HG03442 (cell line): Measurements from ENCODE around the gene MSL1.
A peak's percentile ranks its signal among the peaks of the same experiment; 100 is the strongest.

Source experiments
- ATAC-seq: cut with Tn5 transposase; IDR thresholded peaks from one replicate; pipeline ENCODE4 v1.9.1; 2021; ENCODE audit warnings: mild to moderate bottlenecking, moderate library complexity; ENCODE audit not compliant: unreplicated experiment

MSL1 gene

GRCh38 chr17:40173778-40174135 is 52.0 kb downstream of the MSL1 start:
- ATAC-seq: no peak

DNA sequence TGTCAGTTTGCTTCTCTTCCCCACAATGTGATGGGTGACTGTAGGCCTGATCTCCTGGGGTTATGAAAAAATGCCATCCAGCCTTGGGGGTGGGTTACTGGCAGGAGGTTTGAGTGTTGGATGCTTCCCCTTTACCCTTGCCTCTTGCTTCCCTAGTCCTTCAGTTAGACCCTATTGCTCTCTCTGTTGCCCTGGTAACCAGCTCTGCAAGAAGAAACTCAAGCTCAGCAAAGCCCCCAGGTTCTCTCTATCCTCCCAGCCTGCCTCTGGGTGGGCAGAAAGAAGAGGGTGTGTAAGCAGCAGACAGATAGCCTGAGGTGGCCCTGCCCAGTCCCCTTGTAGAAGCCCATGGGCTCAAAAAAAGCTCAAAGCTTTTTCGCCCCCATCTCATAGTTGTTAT is 52.7 kb downstream of the MSL1 start:
- ATAC-seq: no peak

GRCh38 chr17:40175928-40176753 is 54.4 kb downstream of the MSL1 start:
- no peak for ATAC-seq

DNA sequence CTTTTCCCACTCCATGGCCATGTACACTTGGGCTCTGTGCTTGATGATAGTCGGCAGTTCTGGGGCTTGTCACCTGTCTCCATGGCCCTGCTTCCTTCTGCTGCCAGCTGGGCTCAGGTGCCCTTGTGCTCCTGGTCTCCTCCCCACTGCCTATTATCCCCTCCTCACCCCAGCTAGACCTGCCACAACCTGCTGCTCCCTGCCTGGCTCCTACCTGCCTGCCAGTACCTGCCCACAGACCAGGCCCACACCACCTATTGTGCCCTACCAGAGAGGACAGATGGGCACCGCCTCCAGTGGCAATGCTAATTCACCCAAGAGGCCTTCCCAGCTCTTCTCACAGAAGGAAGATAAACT is 55.0 kb downstream of the MSL1 start:
- no peak for ATAC-seq

DNA sequence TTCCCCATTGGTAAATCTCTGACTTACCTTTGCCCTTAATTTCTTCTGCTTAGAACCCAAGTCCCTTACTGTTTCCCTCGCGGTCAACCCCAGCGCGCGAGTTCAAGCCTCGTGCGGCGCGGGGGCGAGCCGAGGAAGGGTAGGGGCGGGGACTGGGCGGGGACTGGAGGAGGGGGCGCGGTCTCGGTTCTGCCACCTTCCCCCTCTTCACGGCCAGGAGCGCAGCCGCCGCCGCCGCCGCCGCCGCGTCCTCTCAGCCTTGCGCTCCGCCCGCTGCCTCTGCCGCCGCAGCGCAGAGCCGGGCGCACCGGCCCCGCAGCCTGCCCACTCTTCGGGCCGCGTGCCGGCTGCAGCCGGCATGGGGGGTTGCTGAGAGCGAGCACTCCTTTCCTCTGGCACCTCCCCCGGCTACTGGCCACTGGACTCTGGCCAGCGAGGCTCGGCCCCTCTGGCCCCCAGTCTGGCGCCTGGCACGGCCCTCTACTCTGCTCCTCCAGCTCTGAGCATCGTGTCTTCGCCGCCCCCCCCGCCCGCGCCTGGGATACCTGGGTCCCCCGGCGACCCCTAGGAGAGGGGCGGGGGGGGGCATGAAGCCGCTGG is 55.6 kb downstream of the MSL1 start, which contains the start of gene RAPGEFL1:
TSS of gene RAPGEFL1 (plus strand) at position 196 of the 600 bp plus-strand sequence. CDS start at position 588, 392 bp downstream.
- ATAC-seq: peak; percentile 45

GRCh38 chr17:40178021-40178601 is 56.3 kb downstream of the MSL1 start:
- no peak for ATAC-seq

DNA sequence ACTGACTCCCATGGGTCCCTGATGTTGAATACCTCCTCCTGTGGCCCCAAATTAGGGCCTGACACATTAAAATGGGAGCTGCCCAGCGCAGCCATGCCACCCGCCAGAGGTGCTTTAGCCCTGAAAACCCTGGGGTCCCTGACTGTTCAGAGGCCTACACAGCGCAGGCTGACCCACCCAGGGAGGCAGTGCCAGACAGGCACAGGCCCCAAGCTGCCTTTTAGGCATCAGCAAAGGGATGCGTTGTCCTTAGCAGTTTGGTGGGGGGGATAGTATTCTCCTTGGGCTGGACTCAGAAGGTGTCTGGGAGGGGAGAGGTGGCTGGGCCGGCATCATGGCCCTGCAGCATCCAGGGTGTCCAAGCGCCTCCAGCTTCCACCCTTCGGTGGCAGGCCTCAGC is 56.9 kb downstream of the MSL1 start:
- no peak for ATAC-seq

- no peak for ATAC-seq
Measured at GRCh38 chr17:40179923-40180659, 58.3 kb downstream of the MSL1 start.

GRCh38 chr17:40180694-40181093 is 58.9 kb downstream of the MSL1 start:
- no peak for ATAC-seq

- ATAC-seq: no peak
Measured at GRCh38 chr17:40181205-40181604, 59.4 kb downstream of the MSL1 start.

DNA sequence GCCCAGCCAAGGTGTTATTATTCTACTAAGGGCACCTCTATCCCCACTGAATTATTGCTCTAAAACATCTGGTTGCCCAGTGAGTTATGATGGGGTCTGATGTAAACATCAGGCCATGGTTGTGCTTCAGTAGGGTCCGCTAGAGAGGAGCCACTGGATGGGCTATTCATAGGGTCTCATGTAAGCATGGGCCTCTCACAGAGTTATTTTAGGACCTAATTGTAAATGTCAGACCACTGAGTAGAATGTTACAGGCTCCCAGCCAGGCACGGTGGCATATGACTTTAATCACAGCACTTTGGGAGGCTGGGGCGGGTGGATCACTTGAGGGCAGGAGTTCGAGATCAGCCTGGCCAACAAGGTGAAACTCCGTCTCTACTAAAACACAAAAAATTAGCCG is 60.8 kb downstream of the MSL1 start:
- ATAC-seq: no peak
